NCI-H2107 (cell line): ENCODE results near the gene ECHDC1.
"Not testable (repeated sequence)": the region's sequence is repeated elsewhere in the genome, so short reads cannot be mapped to it uniquely, and the experiment has no call there.

Source experiments
- DNase-seq: peaks from one replicate; lab custom pipeline; 2025; lab: John Stamatoyannopoulos, UW

The ECHDC1 gene, protein sequence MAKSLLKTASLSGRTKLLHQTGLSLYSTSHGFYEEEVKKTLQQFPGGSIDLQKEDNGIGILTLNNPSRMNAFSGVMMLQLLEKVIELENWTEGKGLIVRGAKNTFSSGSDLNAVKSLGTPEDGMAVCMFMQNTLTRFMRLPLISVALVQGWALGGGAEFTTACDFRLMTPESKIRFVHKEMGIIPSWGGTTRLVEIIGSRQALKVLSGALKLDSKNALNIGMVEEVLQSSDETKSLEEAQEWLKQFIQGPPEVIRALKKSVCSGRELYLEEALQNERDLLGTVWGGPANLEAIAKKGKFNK

DNA sequence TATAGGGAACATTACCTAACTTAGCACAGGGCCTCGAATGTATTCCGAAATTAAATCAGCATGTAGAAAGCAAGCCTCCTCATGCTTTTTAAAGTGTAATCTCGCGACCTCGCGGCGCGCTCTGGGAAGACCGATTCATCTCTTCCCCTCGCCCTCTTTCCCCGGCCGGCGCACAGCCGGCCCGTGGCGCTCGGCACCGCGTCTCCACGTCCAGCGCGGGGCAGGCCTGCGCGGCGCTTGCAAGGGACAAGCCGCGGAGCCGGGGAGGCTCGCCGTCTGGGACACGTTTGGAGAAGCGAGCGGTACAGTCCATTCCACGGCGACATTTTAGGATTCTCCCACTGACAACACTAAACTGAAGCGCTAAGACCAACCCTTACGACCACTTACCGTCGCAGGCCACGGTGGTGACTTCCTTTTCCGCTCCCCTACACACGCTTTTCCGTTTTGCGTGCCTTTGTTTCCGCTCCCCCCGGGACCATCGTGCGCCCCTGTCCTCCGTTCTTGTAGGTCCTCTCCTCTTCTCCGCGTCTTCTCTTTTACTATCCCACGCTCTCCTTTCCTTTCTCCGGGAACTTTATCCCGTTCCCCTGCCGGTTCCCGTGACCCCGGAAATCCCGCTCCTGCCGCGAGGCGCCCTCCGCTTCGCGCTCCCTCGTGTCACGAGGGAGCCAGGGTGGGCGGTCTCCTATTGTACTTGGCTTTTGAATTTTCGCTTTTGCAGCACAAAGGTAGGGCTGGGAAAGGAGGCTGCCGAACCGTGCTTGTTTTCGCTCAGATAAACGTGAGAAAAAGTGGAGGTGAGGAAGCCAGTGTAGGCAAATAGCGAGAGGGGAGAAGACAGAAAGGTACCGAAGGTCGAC is at the start of gene ECHDC1:
Gene ECHDC1 (minus strand): TSS at position 664 of the 863 bp plus-strand sequence. CDS start 12,581 bp downstream, outside the sequence.
- DNase-seq = peak; percentile 28

DNA sequence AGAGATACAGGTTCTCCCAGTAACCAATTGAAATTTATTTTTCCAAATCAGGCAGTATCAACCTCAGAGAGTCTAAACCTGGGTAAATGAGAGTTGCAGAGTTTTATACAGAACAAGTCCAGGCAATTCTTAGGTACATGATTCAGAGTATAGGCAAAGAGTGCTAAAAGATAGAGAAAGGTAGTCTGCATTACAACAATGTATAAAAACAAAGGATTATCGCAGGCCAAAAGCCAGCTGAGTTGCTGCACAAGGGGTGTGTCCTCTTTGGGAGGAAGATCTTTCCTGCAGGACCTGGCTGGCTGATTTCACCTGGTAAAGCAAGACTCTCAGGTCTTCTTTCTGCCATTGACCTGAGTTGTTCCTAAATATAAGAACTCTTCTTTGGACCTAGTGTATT is 48.9 kb upstream of the ECHDC1 start:
- DNase-seq = no peak

DNA sequence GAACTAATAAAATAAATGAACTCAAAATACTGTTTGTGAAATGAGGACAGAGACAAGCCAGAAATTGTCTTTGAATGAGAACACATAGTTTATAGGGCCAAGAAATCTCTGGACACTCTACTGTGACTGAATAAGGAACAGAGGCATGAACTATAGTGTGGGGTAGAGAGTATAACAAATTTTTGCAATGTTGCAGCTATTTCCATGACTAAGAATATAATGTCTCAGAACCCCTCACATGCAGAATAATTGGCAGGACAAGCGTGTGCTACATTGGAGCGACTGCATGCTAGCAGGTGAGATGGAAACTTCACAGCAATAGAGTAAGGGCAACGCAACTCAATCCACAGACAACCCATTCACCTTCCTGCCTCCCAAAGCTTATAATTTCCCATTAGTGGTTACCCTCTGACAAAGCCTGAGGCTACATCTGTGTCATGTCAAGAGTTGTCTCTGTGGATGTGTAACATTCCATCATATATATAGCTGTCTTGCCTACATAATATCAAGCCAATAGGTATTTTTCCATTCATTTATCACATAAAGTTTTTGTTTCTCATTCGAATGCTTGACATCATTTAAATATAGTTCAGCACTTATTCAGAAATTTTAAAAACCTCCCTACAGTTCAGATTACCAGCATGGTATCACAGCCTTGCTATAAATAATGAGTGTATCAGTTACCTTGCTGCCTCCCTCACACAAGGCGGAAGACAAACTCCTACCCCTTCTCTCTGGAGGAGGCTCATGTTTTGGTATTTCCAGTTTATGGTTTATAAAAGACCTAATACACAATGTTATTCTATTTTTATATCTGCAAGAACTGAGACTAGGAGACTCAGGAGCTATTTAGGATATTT is 47.9 kb upstream of the ECHDC1 start:
- no peak for DNase-seq

DNA sequence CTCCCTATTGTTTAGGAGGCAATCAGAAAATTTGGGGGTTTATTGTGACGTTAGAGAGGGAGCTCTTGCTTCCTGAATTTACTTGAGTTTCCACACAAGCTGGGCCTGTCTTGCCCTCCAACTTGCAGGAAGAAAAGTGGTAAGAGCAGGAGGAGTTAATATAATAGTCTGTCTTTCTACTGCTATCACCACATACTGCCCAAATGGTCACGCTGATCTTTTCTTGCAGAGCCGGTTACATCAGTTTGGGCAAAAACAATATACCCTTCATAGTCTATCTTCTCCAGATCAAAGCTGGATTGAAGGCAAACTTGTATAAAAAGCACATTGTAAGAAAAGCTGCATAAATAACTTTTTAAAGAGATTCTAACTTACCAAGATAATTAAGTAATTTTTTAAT is 46.3 kb upstream of the ECHDC1 start:
- no peak for DNase-seq

DNA sequence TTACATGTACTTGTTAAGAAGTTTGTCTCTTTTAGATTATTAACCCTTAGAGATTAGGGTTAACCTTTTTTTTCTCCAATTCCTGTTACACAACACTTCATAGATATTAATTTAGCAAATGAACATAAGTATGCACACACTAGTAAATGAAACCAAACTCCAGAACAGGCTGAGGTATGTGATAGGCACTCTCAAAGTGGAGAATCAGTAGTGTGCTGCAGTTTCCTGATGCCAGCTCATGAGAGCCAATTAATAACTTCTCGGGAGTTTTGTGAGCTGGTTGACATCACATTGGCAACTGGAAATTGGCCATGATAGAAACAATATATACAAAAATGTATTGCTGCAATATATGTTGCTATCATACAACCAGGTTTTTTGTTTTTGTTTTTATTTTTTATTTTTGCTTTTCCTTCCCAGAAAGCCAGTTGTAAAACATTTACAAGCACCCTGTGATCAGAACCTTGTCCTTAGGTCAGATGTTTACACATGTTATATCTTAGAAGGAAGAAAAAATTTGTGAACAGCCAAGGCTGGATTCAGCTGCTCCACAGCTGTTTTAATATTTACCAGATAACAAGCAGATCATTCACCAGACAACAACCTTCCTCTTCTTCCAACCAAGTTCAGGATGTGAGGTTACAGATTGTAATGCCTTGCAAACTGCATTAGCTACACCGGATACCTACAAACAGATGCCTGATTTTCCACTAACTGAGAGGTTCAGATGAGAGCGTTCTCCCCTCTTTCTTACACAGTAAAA is 42.4 kb upstream of the ECHDC1 start:
- no peak for DNase-seq

DNA sequence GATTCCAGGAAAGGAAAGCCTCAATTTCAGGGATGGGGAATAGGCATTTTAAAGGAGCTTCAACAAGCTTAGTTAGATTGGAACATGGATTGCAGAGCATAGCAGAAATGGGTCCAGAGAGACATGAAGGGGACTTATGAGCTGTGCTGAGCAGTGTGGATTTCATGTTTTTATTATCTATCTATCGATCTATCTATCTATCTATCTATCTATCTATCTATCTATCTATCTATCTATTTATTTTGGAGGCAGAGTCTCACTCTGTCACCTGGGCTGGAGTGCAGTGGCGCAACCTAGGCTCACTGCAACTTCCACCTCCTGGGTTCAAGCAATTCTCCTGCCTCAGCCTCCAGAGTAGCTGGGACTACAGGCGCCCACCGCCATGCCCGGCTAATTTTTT is 41.4 kb upstream of the ECHDC1 start:
- DNase-seq = not testable (repeated sequence)

DNA sequence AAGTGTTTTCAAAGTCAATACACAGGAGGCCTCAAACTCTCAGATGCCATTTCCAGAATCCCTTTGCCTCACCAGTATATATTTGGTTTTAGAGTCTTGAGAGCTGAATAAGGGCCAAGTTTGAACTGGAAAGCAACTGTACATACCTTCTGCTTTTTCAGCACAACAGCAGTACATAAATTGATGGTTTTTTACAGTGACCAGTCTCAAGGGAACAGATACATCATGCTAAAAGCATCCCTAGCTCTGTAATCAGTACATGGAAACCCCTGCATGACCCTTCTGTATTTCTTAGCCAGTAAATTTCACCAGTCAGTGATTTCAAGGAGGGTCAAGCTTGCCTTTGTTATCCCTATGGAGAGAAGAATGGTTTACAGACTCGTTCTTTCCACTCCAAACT is 40.6 kb upstream of the ECHDC1 start:
- no peak for DNase-seq

DNA sequence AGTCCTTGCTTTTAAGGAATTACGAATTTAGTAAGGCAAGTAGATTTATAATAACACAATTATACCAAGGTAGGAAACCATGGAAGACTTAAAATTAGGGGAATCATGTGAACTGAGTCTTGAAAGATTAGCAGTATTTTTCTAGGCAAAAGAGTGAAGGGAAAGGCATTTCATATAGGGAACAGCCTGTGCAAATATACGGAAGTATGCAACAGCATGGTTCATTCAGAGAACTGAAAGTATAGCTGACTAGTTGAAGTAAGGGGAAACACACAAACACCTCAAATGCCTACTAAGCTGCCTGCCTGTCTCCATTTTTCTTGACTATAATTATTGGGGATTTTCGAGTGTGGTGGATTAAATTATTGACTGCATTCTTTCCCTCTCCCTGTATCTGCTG is 39.0 kb upstream of the ECHDC1 start:
- no peak for DNase-seq

DNA sequence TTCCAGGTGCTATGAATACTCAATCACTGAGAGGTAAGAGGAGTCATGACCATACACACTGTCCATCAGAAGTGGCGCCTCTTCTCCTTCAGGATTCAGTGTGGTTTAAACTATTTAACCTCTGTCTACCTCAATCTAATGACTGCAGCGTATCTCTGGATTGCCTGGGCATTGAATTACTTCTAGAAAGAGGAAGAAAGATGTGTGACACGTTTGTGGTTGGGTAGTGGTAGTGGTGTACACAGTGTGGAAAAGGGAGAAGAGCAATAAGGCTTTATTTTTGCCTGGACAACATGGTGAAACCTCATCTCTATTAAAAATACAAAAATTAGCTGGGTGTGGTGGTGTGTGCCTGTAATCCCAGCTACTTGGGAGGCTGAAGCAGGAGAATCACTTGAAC is 38.0 kb upstream of the ECHDC1 start:
- DNase-seq = no peak

DNA sequence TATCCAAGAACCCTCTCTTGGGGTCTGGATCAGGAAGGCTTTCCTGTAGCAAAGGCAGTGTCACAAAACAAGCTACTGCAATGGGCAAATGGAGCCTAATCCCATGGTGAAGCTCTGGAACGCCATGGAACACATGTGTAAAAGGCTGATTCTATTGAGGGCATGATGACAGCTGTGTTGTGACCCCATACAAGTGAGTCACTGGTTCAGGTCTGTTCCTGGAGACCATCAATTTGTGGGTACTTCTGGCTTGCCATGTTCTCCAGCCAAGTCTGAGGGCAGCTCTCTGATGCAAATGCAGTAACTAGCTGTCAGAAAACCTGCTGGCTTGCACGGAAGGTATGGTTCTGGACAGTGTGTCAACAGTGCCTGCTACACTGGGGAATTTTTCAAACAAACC is 33.3 kb upstream of the ECHDC1 start:
- no peak for DNase-seq

DNA sequence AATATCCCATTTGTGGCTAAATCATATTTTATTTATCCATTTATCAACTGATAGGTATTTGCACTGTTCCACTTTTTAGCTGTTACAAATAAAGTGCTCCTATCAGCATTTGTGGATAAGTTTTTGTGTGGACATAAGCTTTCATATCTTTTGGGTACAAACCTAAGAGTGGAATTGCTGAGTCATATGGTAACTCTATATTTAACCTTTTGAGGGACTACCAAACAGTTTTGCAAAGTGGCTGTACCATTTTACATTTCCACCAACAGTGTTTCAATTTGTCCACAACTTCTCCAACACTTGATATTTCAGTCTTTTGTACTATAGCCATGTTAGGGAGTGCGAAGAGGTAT is 23.6 kb upstream of the ECHDC1 start:
- no peak for DNase-seq

DNA sequence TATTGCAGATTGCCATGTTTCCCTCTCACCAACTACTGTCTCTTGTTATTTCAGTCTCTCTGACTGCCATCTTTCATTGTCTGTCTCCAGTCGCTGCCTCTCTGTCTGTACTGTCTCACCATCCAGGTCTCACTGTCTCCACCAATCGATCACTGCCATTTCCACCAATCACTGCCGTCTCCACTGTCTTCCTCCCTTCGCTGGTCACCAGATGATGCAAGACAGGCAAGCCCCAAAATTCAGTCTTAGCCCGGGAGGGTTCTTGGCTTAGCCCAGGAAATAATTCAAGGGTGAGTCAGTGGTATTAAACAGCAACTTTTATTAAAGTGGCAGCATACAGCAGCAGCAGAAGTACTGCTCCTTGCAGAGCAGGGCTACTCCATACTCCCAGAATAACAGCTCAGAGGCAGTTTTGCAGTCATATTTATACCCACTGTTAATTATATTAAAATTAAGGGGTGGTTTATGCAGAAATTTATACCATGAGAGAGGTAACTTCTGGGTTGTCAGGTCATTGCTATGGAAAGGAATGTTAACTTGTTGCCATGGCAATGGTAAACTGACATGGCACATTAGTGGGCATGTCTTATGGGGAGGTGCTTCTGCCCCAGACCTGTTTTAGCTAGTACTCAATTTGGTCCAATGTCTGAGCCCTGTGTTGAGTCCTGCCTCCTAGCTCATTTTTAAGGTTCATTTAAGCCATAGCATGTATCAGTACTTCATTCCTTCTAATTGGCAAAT is 23.0 kb upstream of the ECHDC1 start:
- DNase-seq = no peak

DNA sequence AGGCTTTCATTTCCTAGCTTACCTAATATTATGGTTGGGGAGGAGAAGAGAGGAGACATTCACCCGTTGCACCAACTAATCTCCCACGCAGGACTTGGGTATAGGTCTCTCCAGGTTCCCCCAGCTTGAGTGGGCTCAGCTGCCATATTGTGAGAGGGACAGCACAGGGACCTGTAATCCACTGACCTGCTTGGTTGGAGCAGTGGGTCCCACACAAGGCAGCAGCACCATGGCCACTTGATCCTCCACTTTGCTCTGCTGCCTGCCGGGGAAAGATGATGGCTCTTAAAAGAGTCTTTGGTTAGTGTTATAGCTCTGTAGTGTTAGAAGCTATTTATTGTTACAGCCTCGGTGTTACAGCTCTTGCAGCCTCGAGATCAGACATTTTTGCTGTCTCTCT is 22.5 kb upstream of the ECHDC1 start:
- DNase-seq = no peak

DNA sequence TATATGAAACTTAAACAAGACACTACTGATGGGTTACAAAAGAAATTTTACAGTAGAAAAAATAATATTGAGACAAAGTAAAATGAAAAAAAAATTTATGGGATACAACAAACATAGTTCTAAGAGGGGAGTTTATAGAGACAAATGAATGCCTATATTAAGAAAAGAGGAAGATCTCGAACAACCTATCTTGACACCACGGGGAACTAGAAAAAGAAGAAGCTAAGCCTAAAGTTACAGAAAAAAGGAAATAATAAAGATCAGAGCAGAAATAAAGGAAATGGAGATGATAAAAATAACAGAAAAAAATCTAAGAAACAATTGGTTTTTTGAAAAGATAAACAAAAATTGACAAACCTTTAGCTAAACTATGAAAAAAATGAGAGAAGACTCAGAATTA is 9.1 kb upstream of the ECHDC1 start:
- DNase-seq = no peak

DNA sequence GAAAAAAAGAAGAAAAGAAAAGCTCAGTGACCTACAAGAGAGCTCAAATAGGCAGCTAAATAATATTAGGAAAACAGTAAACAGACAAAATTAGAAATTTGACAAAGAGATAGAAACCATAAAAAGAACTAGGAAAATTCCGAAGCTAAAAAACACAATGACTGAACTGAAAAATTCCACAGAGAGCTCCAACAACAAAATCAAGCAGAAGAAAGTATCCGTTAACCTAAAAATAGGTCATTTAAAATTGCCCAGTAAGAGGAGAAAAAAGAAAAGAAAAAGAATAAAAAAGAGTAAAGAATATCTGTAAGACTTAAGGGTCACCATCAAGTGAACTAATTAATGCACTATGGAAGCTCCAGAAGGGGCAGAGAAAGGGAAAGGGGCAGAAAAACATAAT is 6.6 kb upstream of the ECHDC1 start:
- DNase-seq = no peak

DNA sequence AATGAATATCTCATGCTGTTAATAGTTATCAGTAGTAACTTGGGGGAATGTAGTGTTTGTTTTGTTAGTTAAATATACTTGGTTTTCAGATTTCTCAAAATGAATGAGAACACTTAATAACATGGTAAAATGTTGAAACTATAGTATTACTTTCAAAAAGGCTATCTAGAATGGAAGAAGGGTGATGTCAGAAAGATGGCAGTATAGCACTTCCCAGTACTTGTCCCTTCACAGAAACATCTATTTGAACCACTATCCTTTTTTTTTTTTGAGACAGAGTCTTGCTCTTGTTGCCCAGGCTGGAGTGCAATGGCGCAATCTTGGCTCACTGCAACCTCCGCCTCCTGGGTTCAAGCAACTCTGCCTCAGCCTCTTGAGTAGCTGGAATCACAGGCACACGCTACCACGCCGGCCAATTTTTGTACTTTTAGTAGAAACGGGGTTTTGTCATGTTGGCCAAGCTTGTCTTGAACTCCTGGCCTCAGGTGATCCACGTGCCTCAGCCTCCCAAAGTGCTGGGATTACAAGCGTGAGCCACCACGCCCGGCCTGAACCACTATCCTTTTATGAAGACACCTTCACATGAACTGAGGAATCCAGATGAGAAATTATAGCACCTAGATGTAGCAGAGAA is 4.7 kb upstream of the ECHDC1 start:
- no peak for DNase-seq

DNA sequence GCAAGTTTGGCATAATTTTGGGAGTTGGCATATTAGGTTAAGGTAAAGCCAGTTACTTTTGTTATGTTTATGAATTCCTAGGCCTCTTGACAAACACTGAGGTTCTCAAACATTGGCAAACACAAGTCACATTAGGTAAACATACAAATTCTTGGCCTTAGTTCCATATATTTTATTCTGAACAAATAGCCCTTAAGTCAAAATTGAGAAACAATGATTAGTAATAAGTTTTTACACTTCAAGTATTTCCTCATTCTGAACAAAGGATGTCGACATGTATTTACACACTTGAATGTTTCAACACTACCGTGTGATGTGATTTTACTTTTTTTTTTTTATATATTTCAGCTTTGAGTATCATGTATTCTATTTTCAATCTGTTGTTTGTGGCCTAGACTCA is 3.8 kb upstream of the ECHDC1 start:
- no peak for DNase-seq

DNA sequence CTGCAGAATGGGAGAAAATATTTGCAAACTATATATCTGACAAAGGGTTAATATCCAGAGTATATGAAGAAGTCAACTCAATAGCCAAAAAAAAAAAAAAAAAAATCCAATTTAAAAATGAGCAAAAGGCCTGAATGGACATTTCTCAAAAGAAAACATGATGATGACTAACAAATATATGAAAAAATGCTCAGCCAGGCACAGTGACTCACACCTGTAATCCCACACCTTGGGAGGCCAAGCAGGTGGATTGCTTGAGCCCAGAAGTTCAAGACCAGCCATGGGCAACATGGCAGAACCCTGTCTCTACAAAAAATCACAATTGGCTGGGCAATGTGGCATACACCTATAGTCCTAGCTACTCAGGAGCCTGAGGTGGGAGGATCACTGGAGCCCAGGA is 2.1 kb upstream of the ECHDC1 start:
- no peak for DNase-seq

DNA sequence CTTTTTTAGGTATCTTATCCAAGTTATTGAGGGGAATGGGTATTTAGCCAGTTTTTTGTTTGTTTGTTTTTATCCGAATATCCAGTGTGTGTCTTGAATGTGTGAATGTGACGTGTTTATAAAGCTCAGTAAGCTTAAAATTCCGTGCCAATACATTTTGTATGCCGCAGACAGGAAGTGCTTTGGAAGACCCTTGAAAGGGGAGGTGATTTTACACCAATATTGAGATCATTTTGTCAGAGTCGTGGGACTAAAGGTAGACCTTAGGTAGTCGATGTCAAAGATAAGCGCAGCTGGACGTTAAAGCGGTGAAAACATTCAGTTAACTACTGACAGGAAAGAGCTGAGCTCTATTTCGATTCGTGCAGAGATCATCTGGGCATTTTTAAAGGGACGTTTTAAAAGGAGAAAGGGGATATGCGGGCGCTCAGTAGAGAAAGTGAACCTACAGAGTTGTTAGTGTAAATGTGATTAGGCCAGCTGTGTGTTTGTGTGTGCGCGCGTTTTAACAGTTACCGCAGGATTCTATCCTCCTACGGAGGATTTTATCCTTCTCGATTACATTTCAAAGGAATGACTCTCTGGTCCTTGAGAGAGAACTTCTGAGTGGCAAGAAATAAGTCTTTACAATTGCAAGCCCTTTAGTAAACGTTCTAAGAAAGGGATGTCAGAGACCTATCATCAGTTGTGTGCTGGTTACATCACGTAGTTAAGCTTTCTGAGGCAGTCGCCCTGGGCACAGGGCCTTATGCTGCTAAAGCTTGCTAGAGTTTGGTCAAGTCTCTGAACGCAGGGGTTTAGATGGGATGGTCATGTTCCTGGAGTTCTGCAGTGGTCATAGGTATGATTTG is 625 bp upstream of the ECHDC1 start:
- DNase-seq = no peak
